ENCODE measurements around the gene SUPT3H.

DNA sequence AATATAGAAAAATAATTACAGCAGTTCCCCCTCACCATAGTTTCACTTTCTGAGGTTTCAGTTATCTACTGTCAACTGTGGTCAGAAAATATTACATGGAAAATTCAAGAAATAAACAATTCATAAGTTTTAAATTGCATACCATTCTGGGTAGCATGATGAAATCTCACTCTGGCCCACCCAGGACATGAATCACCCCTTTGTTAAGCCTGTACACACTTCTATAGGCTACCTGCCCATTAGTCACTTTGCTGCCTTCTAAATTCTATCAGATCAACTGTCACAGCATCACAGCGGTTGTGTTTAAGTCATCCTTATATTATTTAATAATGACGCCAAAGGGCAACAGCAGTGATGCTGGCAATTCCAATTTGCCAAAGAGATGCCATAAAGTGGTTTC lies 189.9 kb downstream of the SUPT3H start:
- TF ChIP-seq, protein P1, sequence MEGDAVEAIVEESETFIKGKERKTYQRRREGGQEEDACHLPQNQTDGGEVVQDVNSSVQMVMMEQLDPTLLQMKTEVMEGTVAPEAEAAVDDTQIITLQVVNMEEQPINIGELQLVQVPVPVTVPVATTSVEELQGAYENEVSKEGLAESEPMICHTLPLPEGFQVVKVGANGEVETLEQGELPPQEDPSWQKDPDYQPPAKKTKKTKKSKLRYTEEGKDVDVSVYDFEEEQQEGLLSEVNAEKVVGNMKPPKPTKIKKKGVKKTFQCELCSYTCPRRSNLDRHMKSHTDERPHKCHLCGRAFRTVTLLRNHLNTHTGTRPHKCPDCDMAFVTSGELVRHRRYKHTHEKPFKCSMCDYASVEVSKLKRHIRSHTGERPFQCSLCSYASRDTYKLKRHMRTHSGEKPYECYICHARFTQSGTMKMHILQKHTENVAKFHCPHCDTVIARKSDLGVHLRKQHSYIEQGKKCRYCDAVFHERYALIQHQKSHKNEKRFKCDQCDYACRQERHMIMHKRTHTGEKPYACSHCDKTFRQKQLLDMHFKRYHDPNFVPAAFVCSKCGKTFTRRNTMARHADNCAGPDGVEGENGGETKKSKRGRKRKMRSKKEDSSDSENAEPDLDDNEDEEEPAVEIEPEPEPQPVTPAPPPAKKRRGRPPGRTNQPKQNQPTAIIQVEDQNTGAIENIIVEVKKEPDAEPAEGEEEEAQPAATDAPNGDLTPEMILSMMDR (optimal IDR thresholded peaks at IDR 0.05 in 1 of 3, IDR thresholded peaks at IDR 0.05 in 1 of 3, conservative IDR thresholded peaks at IDR 0.05 in 1 of 3; ENCODE audit: extremely low read depth in 1 of 3, insufficient read depth in 2 of 3, low read length in 3 of 3), result no peak
- TF ChIP-seq EZH2 (IDR thresholded peaks at IDR 0.05; ENCODE audit: low read length), result no peak
